Nucleus accumbens (tissue), 56 donors: ENCODE results near the gene GRID1.
A peak's percentile ranks its signal among the peaks of the same experiment; 100 is the strongest.
"Not testable (repeated sequence)": the region's sequence is repeated elsewhere in the genome, so short reads cannot be mapped to it uniquely, and the experiment has no call there.

Source experiments
- DNase-seq, 56 donors: peaks; one replicate each; lab custom pipeline; 2025; lab: John Stamatoyannopoulos, UW

Gene GRID1

DNA sequence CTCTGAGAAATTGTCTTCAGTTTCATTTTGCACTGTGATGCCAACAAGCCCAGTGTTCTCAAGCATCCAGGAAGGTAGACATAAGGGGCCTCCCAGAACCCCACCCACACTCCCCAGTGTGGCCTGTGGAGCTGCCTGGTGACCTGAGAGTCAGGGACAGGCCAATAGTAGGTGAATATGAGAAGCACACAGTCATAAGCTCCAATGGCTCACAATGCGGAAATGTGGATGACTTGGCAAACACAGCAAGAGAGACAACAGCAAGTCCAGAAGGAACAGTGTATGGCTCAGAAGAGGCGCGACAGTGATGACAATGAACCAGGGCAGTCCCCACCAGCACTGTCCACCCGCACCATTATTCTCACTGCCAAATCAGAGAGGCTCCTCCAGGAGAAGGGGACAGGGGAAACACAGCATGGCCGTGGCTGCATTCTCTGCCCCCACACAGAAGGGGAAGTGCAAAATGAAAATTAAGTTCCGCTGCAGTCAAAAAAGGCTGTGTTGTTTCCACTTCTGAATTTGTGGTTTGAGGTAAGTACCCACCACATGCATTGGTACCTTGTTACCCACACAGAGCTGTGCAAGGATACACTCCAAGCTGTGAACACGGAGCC lies 419.8 kb downstream of the GRID1 start:
- DNase-seq, result no peak

DNA sequence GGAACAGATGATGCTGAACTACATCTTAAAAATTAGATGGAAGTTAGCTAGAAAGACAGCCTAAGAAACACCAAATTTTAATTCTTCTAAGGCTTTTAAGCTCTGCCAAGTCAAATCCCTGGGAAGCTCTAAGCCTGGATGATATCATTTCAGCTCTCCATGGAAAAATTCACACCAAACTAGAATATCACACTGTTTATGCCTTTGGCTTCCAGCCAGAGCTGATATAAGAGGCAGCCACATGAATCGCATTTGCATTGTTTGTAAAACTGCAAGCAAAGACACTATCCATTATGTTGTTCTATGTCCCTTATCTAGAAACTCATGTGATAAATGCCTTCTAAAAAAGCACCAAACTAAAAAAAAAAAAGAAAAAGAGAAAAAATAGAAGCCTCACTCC lies 430.4 kb downstream of the GRID1 start:
- DNase-seq, result no peak

DNA sequence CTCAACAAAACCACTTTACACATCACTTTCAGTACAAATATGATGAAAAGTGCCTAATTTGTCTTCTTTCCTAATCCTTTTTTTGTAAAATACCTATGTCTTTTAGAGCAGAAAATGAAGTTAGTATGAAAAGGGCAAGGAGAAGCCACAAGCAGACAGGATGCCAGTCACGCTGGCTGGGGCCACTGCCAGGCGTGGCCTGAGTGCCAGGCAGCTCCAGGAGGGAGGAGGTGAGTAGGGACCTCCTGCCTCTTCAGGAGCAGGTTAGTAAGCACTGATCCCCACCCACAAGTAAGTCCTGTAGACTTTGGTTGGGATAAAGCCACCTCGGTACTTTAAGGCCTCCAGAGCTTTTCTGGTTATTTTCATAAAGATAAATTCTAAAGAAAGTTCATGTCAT lies 432.0 kb downstream of the GRID1 start:
- DNase-seq, result peak in 1 of 56 donors; percentile 4

DNA sequence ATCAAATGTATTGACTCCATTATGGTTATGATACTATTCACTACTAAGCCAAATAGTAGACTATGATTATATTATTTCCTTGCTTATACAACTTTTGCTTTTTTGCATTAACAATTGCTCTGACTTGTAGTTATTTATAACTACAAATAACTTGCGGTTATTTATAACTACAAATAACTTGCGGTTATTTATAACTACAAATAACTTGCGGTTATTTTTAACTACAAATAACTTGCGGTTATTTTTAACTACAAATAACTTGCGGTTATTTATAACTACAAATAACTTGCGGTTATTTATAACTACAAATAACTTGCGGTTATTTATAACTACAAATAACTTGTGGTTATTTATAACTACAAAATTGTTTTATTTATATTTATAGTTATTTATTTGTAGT lies 436.6 kb downstream of the GRID1 start:
- not testable (repeated sequence) for DNase-seq

DNA sequence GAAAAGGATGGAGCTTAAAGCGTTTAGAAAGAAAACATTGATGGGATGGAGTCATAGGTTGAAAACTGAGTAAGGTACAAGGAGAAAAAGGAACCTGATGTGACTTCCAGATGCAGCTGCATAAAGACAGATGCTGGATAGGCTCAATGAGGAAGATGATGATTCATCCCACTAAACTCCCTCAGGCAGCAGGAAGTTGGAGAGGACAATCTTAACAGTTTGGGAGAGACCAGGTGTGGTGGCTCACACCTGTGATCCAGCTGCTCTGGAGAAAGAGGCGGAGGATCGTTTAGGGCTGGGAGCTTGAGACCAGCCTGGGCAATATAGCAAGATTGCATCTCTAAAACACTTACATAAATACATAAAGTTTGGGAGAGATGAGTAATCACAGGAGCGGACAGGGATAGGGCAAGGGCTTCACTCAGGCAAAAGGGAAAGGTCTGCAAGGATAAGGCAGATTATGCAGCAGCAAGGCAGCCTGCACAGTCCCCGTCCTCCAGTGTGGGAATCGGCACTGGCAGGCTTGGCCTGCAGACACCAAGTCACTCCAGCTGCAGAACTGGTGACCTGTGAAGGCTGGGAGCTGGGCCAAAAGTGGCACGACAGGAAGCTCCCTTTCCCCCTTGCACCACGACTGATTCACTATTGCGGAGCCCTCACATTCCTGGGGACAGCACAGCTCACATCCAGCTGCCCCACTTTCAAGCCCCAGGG lies 438.5 kb downstream of the GRID1 start:
- DNase-seq, result peak in 23 of 56 donors; percentile 5 to 61 (median 16)

DNA sequence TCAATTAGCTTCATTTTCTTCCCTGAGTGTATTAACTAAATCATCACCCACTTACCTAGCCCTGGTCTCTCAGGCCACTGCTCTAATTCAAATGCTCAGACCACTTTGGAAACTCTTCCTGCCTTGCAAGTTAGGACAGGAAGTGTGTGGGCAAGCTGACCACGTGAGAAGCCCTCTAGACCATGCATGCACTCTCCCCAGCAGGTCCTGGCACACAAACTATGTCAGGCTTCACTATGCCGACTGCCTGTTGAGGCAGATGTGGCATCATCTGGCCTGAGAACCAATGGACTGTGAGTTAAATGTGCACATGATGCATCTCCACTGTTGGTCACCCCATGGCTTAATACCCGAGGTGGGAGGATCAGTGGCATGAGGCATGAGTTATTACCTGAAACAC lies 439.6 kb downstream of the GRID1 start:
- DNase-seq, result no peak

DNA sequence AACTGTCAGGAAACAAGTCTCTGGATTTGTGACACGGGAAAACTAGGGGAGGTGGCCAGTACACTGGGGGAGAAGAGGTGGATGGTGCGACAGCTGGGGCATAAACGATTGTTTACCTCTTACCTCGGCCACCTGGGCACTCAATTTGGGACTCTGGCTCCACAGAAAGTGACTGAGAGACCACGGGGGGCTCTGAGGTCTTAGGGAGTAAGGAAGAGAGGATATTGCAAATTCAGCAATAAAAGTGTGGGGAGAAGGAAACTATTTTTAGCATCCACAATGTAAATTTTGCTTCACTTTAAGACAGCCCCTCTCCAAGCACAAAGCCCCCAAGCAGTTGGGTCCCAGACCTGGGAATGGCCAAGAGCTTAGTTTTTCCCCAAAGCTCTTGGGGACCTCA lies 440.5 kb downstream of the GRID1 start:
- DNase-seq, result no peak

DNA sequence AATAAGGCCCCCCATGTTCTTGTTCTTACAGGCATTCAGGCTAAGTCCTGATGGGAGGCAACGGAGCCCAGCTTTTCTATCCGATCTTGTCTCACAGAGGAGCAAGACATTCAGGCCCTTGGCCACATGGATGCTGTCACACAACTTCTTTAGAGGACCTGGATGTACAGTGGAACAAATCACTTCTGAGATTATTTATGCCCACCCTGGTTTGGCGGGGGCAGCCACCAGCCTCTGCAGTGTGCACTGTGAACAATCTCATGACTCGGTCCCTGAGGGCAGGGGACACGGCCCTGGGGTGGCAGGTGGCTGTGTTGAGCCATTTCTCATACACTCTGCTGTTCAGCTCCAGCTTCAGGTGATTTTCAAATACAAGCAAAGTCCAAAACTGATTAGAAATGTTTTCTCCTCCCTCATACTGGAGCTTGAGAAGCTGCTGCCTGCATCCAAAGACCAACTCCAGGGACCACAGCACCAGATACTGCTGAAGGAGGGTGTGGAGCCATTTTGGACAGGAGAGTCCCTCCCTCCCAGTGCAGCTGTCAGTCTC lies 441.3 kb downstream of the GRID1 start:
- DNase-seq, result no peak

DNA sequence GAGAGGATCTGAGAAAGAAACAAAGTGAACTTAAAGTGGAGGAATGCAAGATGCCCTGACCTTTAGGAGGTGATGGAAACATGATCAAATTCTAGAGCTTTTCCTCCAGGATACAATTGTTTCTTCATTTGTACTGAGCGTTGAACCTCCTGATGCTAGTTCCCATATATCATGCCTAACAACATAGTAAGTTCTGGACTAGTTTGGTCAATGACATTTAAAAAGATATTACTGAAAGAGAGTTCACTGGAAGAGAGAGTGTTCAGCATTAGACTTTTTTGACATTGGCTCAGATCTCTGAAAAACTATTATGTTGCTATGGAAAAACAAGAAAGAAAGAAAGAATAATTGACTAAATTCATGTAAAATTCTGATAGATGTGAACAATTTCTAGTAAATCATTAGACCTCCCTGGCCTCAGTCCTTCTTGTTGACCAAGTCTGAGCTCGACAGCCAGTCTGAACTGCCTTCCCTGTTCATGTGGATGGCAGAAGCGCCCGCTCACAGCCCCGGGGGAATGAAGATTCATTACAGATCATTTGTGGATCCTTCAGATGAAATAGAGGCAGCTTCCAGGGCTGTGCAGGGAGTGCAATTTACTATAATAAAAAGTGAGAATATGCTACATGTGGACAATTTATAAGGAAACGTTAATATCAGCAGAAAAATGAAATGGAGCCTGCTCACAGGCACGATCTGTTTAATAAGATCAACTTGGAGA lies 442.1 kb downstream of the GRID1 start:
- no peak for DNase-seq

DNA sequence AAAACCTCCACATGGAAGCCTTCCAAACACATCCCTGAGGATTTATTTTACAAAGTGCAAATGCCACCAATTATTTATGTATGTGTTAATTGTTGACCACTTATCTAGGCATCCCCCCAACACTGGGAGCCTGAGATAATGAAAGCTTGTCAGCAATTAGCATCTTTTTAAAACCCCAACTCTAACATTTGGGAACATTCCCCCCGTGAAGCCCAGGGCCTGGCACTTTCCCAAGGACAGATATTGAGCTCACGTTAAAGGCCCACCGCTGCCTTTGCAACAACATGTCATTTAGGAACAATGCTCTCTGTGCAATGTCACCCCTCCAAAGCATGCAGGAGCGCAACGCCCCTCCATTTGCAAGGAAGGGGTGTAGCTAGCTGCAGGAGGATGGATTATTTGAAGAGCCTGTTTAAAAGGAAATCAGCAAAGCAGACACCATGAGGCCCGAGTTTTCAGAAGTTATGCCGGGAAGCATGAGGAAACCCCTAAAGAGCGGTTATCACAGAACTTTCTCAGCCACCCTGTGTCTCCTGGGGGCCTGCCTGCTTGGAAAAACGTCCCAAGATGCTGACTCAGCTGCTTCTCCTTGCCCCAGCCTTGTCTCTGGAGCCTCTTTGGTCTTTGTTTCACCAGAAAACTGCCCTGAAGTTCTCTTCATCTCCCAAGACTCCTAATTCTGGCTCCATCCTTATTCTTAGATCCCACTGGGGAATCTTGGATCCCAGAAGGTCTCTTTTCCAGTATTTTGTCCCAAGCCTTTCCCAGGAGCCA lies 444.1 kb downstream of the GRID1 start:
- no peak for DNase-seq

DNA sequence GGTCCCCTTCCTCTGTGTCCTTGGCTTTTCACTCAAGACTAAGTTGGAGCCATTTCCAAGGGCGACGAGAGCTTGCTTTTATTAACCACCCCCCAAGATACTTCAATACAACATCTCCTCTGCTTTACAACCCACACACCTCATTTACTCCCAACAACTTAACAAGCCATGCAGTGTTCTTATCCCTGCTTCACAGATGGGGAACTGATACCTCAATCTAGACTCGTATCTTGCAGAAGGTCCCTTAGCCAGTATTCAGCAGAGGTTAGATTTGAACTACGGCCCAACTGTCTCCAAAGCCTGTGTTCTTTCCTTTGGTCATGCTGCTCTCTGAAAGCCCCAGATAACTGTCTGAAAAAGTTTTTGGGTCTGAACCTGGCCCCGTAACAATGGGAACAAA lies 444.8 kb downstream of the GRID1 start:
- DNase-seq, result no peak

DNA sequence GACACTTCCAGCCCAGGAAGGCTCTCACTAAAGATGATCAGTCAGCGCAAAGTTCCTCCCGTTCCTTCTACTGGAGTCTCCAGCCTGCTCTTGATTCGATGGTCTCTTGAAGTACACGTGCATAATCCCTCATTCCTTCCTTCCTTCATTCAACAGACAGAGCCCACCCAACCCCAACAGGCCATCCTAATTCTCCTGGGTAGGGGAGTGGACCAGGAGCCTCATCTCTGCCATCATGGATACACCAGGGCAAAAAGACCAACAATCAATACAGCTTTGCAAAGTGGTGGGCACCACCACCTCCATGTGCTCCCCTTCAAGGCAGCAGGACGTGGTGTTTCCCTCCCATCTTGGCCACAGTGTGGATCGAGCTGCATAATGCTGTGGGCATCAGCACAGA lies 446.3 kb downstream of the GRID1 start:
- no peak for DNase-seq

DNA sequence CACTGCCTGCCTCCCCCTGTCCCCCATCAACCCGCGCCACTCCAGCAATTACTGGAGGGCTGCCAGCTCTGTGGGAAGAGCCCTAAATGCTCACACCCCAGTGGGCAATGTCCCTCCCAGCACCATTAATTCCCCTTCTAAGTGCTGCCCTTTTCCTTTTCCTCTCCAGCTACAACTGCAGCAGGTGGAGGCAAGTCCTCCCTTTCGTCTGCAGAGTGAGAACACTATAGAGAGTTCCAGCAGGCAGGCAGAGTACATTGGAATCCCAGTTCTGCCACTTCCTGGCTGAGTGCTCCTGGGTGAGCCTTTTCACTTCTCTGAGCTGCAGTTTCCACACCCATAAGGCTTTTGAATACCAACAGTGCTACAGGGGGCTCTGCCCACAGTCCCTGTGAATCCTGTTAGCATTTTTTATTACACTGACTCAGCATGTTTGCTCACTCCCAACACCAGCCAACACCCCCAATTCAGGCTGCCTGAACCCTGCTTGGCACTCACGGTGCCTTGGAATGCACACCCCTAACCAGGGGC lies 447.0 kb downstream of the GRID1 start:
- DNase-seq, result peak in 2 of 56 donors; percentile 16 to 40

DNA sequence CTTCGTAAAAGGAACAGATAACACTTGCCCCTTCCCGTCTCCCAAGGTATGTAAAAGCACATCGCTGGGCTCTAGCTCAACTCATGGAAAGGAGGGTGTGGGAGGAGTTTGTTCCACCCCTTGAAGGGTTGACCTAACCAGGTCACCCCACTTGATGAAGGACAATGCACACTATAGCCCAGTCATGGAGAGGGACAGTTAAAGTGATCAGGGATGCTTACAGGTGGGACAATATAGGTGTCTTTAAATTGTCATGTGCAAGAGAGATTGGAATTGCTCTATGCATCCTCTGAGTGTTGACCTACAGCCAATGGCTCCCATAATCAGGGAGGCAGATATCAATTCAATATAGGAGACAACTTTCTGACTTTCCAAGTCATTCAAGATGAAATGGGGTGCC lies 448.2 kb downstream of the GRID1 start:
- DNase-seq, result no peak

DNA sequence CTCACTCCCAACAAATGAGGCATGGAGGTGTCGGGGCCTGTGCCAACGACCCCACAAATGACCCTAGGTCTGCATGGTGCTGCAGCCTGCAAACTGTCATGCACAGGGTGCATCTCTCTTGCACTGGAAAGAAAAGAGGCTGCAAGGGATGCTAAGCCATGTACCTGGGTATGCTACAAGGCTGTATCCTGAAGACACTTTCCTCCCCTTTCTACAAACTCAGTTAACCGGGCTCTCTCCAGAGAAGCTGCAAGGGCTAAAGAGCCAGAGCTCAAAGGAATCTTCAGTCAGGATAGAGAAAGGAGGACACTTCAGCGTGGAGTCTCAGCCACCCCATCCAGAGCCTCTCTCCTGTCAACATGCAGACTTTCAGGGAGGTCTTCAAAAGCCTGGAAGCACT lies 449.0 kb downstream of the GRID1 start:
- no peak for DNase-seq

DNA sequence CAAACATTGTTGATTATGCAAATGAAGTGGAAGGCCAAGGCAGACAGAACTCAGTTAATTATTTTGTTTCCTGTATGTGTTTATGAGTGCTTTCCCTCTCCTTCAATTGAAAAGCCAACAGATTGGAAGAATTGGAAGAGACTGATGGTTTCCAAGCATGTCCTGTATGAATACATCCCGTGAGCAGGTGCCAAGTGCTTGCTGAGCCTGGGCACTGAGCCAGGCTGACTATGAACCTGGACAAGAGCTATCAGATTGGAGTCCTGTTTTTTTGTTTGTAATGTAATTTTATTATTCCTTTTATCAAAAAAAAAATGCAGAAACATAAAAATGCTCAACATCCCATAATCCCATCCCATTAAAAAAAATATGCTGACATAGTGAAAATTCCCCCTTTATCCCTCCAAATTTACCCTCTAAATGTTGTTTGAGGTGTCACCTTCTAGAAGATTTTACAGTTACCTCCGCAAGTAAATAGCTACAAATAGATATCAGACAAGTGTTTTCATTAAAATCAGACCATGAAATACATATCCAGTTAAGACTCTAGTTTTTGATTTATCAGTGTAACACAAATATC lies 449.5 kb downstream of the GRID1 start:
- peak in 1 of 56 donors; percentile 25 for DNase-seq

DNA sequence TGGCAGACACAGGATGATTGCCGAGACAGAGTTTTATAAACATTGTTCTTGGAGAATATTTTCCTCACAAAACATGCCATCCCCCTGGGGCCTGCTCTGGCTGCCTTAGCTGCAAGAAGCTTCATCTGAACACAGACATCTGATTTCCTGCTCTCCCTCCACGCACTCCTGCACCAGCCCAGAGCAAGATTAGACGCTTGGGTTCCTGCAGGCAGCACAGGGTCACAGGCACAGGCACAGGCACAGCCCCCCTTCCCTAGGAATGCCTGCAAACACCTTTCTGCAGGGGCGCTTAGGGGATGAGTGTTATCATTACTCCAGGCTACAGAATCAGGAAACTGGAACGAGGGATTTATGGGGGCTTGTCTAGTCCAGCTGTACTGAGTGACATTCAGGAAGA lies 450.3 kb downstream of the GRID1 start:
- no peak for DNase-seq

DNA sequence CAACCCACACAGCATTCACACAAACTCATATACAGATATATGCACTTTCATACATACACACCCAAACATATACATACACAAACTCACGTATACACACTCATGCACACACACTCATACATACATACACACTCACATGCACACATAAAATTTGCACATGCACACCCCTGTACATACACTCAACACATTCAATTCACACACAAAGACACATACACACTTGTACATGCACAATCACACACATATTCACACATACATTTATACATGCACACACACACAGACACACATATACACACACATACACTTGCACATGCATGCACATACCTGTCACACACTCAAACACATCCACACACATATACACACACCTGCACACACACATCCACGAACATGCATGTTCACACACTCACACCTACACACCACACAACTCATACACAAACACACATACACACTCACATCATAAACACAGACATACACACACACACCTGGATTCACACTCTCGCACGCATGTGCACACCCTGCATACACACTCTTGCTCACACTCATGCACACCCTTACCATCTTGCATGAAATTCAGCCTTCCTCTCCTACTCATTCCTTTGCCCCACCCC lies 451.2 kb downstream of the GRID1 start:
- no peak for DNase-seq

DNA sequence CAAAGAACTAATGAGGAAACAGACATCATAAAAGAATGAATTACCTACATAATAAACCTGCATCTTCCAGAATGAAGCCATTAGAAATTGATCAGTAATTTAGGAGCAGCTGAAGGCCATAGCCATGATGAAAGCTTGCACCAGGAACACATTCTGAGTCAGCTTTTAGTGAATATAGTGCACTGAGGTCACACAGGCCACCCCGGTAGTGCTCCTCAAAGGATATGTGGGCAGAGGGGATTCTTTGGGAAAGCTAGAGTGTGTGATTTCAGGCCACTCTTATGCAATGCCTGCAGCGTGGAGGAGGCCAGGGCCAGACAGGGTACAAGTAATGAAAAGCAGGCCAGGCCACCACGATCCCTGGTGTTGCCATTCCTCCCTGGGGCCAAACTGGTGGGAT lies 451.9 kb downstream of the GRID1 start:
- no peak for DNase-seq

DNA sequence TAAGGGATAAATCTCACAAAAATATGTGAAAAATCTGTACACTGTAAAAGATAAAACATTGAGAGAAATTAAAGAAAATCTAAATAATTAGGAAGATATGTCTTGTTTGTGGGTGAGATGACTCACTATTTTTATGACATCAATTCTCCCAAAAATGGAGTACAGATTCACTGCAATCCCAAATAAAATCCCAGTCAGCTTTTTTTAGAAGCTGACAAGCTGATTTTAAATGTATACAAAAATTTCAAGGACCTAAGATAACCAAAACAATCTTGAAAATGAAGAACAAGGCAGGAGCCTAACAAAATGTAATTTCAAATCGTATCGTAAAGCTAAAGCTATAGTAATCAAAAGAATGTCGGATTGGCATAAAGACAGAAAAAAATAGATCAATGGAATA lies 458.1 kb downstream of the GRID1 start:
- no peak for DNase-seq
